HFFc6 (cell line): ENCODE data around the gene SCG5. TPM values are rescaled to one million over a fixed set of nuclear protein-coding genes. Genes with fewer than 3 reads are reported as not detected.

Experiments used
- DNase-seq: peaks from one replicate; pipeline ENCODE4 v3.0.0-alpha.2; 2018
- H3K27ac Mint-ChIP-seq: 2 replicates; pipeline ENCODE4 v1.8.0; 2020; ENCODE audit warnings: mild to moderate bottlenecking, mixed read lengths
- H3K27me3 Mint-ChIP-seq: 2 replicates; pipeline ENCODE4 v1.8.0; 2021; ENCODE audit warnings: mild to moderate bottlenecking, moderate library complexity, mixed read lengths; ENCODE audit not compliant: insufficient read depth
- H3K36me3 Mint-ChIP-seq: 2 replicates; pipeline ENCODE4 v1.8.0; 2021; ENCODE audit warnings: low read depth, mixed read lengths
- H3K4me1 Mint-ChIP-seq: 2 replicates; pipeline ENCODE4 v1.8.0; 2020; ENCODE audit warnings: low read depth, mixed read lengths
- H3K4me3 Mint-ChIP-seq: 2 replicates; pipeline ENCODE4 v1.8.0; 2020; ENCODE audit warnings: mild to moderate bottlenecking, moderate library complexity, mixed read lengths
- H3K9me3 Mint-ChIP-seq: 2 replicates; pipeline ENCODE4 v1.8.0; 2020; ENCODE audit warnings: mild to moderate bottlenecking, mixed read lengths
- CTCF ChIP-seq: fragments of 200-600 bp; sonication (generic); IDR thresholded peaks from 2 replicates; pipeline ENCODE4 v1.5.0; 2021; ENCODE audit warnings: antibody characterized with exemption, mild to moderate bottlenecking
- total RNA-seq, 6 experiments: library from RNA; stranded (reverse); fragmentation: NEBNext Ultra II Directional; extraction: Animal tissue kit (Norgen Biotek cat#: 25700); gene quantifications; 2 replicates in 1 of 6; 3 replicates in 5 of 6; pipeline ENCODE4 v1.2.3, GENCODE V29; 2021

SCG5 gene
- total RNA-seq, 6 experiments from 2014 or later = 2.6 to 5.5 (median 3.5) TPM

GRCh38 chr15:32667321-32667720 lies 25.8 kb downstream of the SCG5 start:
- no peak overlapping the region for H3K27ac Mint-ChIP-seq
- H3K4me1 Mint-ChIP-seq = peaks cover 71% of the 10 kb centered on the region
- H3K4me3 Mint-ChIP-seq = no peak overlapping the region
- no peaks in the 10 kb centered on the region for H3K27me3 Mint-ChIP-seq
- no peak for TF ChIP-seq CTCF
- H3K36me3 Mint-ChIP-seq = peaks cover 5% of the 10 kb centered on the region; the same call in 1 of the 2 replicates
- H3K9me3 Mint-ChIP-seq = no peaks in the 10 kb centered on the region
- DNase-seq = no peak

- Mint-ChIP-seq H3K36me3 (peaks cover 5% of the 10 kb centered on the region; the same call in 1 of the 2 replicates), H3K9me3 (no peaks in the 10 kb centered on the region), H3K4me3 (peak overlapping the region; percentile 33), H3K4me1 (peaks cover 54% of the 10 kb centered on the region), H3K27ac (peak overlapping the region; percentile 47), H3K27me3 (no peaks in the 10 kb centered on the region)
- DNase-seq = no peak
- peak; percentile 29; the same call in 1 of the 2 replicates for TF ChIP-seq CTCF
Observed at GRCh38 chr15:32668942-32669341, 27.4 kb downstream of the SCG5 start.

GRCh38 chr15:32669896-32670611 lies 28.5 kb downstream of the SCG5 start:
- no peak for TF ChIP-seq CTCF
- Mint-ChIP-seq H3K4me3 (peak overlapping the region; percentile 85), H3K36me3 (peaks cover 5% of the 10 kb centered on the region; the same call in 1 of the 2 replicates), H3K27me3 (no peaks in the 10 kb centered on the region; the same call in 1 of the 2 replicates), H3K9me3 (no peaks in the 10 kb centered on the region), H3K27ac (peak overlapping the region; percentile 95), H3K4me1 (peaks cover 44% of the 10 kb centered on the region)
- DNase-seq = peak; percentile 71

DNA sequence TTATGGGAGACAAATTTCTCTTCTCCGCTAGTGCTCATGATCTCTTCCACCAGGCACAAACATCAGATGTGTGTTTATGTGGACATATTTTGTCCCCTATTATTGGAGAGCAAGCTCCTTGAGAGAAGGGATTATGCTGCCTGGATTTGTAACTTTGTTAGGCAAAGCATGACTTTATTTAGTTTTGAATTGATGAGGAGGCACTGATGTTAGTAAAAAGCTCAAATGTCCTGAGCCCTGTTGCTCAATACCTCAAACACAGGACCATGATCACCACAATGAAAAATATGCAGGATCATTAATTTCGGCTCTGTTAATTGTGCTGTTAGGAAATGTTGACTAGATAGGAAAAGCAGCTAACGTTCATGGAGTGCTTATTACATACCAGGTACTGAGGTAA lies 29.1 kb downstream of the SCG5 start:
- H3K4me1 Mint-ChIP-seq = peaks cover 44% of the 10 kb centered on the region
- peak overlapping the region; percentile 95 for H3K27ac Mint-ChIP-seq
- H3K4me3 Mint-ChIP-seq = peak overlapping the region; percentile 85
- DNase-seq = no peak
- peaks cover 5% of the 10 kb centered on the region; the same call in 1 of the 2 replicates for H3K36me3 Mint-ChIP-seq
- no peaks in the 10 kb centered on the region for H3K9me3 Mint-ChIP-seq
- H3K27me3 Mint-ChIP-seq = no peaks in the 10 kb centered on the region; the same call in 1 of the 2 replicates
- no peak for TF ChIP-seq CTCF

- peaks cover 46% of the 10 kb centered on the region for H3K4me1 Mint-ChIP-seq
- no peak for TF ChIP-seq CTCF
- H3K27ac Mint-ChIP-seq = peak overlapping the region; percentile 95; the same call in 1 of the 2 replicates
- peaks cover 5% of the 10 kb centered on the region; the same call in 1 of the 2 replicates for H3K36me3 Mint-ChIP-seq
- no peak overlapping the region for H3K4me3 Mint-ChIP-seq
- H3K9me3 Mint-ChIP-seq = no peaks in the 10 kb centered on the region
- DNase-seq = no peak
- no peaks in the 10 kb centered on the region; the same call in 1 of the 2 replicates for H3K27me3 Mint-ChIP-seq
Observed at GRCh38 chr15:32671339-32672325, 30.1 kb downstream of the SCG5 start.
